ENCODE measurements around the gene MRAP2.
"Not testable (repeated sequence)": the region's sequence is repeated elsewhere in the genome, so short reads cannot be mapped to it uniquely, and the experiment has no call there.

Gene MRAP2

DNA sequence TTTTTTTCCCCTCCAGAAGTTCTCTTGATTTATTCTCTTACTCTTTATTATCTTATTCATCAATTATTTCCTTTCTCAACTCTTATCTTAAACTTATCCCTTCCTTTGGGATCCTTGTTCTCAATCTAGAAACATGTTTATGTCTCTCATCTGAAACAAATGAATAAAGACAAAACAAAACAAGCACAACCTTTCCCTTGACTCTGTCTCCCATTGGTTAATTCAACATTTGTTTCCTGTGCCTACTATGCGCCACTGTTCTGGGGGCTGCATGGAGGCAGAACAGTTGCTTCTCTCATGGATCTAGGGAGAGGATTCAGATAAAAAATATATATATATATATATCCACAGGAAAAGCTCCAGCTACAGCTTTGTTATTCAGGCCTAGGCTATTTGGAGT, 5.2 kb upstream of the MRAP2 start:
- DNase-seq (ENCODE audit: low read depth in 3 of 3, low spot score in 1 of 3) = no peak

DNA sequence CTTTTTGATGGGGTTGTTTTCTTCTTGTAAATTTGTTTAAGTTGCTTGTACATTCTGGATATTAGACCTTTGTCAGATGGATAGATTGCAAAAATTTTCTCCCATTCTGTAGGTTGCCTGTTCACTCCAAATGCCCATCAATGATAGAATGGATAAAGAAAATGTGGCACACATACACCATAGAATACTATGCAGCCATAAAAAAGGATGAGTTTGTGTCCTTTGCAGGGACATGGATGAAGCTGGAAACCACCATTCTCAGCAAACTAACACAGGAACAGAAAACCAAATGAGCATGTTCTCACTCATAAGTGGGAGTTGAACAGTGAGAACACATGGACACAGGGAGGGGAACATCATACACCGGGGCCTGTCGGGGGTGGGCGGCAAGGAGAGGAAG, 1.6 kb upstream of the MRAP2 start:
- not testable (repeated sequence) for DNase-seq (ENCODE audit: low read depth in 3 of 3, low spot score in 1 of 3)

DNA sequence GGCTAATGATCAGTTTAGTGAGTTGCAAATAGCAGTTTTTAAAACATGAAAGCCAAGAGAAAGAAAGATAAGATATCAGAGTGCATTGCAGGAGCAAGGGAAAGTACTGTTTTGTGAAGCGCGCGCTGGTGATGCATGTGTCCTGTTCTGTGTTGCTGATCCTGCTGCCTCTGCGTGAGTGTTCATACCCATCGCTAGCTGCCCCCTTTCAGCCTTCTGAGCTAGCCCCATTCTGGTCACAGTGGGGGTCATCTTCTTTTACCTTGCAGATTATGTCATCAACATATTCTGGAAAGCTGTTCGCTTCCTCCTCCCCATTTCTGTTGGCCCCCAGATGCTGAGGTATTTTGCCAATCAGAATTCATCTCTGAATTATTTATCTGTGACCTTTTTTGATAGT, 1.9 kb downstream of the MRAP2 start:
- no peak for DNase-seq (ENCODE audit: low read depth in 3 of 3, low spot score in 1 of 3)

DNA sequence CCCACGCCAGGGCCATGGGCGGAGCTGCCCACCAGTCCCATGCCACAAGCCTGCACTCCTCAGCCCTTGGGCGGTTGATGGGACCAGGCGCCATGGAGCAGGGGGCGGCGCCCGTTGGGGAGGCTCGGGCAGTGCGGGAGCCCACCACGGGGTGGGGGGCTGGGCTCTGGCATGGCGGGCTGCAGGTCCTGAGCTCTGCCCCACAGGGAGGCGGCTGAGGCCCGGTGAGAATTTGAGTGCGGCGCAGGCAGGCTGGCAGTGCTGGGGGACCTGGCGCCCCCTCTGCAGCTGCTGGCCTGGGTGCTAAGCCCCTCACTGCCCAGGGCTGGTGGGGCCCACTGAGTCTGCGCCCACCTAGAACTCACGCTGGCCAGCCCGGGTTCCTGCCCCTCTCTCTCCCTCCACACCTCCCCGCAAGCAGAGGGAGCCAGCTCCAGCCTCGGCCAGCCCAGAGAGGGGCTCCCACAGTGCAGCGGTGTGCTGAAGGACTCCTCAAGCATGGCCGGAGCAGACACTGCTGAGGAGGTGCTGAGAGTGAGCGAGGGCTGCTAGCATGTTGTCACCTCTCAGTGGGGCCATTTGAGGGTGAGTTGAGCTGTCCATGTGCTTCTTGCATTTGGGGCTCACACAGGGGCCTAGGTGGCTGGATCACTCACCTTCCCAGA, 4.0 kb downstream of the MRAP2 start:
- DNase-seq (ENCODE audit: low read depth in 3 of 3, low spot score in 1 of 3) = no peak

DNA sequence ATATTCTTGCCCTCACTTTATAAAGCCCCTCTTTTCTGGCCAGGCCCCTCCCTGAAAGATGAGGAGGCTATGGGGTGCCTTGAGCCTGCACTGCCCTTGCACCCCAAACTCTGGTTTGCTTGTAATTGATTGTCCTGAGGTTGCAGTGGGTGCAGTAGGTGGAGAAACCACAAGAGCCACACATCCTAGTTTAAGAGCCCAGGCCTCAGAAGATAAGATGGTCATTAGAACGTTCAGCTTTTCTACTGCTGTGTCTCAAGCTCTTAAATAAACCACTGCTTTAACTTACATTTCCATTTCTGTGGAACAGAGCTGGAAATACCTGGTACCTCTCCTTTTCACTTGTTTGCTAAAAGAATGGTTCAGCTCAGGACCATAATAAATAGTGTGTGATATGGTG, 9.0 kb downstream of the MRAP2 start:
- no peak for DNase-seq (ENCODE audit: low read depth in 3 of 3, low spot score in 1 of 3)

DNA sequence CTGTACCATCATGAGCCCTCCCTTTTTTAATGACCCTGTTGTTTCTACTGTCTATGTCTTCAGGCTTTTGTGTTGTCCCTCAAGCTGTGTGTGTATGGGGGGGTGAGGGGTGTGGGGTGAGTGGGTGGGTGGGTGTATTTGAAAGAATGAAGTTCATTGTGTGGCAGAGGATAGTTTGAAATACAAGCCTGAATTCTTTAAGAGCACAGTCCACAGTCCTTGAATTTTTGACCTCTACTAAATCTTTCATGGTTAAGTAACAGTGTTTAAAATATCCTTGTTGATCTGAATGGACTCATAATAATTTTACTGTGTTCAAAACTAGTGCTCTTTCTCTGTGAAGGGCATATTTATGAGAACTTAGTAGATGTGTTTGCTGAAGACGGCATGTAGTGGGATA, 10.0 kb downstream of the MRAP2 start:
- no peak for DNase-seq (ENCODE audit: low read depth in 3 of 3, low spot score in 1 of 3)

DNA sequence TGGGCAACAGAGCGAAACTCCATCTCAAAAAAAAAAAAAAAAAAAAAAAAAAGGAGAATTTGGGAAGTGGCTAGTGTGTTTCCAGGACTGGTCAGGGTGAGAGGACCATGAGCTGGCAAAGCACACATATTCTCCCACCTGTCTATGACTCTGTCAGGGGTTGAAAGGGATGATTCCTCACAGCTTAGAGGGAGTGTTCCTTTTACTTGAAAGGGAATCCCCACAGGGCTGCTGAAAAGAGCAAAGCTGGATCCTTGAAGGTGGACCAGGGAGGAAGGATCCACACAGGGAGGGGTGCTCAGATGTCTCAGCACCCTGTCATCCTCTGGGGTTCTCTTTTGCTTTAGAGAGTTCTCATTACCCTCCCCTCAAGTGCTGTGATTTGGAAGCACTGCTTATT, 13.2 kb downstream of the MRAP2 start:
- no peak for DNase-seq (ENCODE audit: low read depth in 3 of 3, low spot score in 1 of 3)

DNA sequence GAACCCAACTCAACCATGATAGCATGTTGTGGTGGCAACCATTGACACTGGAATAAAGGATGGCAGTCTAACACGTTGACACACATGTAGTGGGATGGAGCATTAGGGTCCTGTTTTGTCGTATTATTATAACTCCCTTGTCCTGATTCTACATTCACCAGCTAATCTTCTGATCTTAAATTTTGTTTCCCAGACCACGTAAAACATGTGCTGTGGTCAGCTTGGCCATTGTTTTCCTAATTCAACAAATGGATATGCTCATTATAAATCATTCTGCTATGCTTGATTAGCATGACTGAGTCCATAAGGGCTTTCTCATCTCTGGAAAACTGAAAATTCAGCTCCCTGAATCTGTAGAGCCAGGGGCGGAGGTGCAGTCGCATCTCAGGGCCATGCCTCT, 15.0 kb downstream of the MRAP2 start:
- DNase-seq (ENCODE audit: low read depth in 3 of 3, low spot score in 1 of 3) = no peak

DNA sequence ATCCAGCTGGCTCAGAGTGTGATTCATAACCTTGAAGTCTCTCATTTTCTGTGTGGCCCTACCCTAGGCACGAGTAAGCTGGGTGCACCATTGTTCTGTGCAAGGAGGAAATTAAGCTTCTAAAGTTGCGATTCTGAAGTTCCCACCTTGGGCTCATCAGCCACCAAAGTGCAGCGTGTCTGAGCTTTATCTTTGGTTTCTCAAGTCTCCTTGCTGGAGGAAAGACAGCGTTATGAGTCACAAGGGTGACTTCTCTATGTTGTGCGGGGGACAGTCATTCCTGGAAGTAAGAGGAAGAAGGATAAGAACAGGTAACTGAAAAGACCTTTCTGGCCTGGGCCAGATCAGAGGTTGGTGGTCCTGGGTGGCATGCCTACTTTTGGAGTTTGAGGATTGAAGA, 16.8 kb downstream of the MRAP2 start:
- no peak for DNase-seq (ENCODE audit: low read depth in 3 of 3, low spot score in 1 of 3)

DNA sequence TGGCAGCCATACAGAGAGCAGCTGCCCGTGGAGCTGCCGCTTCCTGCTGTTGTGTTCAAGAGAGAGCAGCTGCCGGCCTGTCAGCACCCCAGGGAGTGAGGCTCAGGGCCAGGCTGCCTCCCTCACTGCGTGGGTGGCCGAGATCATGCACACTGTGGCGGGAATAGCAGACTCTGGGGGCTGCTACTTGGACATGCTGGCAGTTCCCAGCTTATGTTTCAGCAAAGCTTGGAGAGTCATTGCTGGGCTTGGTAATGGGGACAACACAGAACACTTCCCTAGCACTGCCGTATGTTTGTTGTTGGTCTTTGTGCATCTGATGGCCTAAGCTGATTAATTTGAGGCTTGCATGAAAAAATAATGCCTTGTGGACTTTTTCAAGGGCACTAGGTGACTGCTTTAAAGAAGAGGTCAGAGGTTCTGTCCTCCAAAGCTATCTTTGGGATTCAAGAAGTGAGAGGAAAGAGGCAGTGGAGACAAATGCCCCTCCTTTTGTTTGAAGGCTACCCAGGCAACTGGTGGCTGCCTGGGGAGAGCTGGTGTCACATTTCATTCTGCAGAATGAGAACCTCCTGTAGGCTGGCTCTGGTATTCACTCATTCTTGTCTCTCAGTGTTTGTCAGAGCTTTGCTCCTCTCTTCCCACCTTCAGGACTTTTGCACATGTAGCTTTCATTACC, 18.8 kb downstream of the MRAP2 start:
- DNase-seq (ENCODE audit: low read depth in 3 of 3, low spot score in 1 of 3) = no peak

DNA sequence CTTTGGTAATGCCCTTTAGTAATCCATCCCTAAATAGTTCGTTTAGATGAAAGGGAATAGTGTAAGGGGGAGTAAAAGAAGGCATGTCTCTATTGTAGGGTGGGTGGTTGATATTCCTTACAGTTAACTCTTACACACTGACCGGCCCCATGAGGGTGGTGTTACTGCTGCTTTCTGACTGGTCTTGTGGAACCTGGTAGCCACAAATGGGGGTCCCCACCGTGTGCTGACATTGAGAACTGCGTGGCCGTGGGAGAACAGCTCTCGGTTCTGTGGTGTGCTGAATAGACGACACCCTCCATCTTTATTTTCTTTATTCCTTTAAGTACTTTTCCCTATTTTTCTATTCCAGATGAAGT, 19.3 kb downstream of the MRAP2 start:
- no peak for DNase-seq (ENCODE audit: low read depth in 3 of 3, low spot score in 1 of 3)

DNA sequence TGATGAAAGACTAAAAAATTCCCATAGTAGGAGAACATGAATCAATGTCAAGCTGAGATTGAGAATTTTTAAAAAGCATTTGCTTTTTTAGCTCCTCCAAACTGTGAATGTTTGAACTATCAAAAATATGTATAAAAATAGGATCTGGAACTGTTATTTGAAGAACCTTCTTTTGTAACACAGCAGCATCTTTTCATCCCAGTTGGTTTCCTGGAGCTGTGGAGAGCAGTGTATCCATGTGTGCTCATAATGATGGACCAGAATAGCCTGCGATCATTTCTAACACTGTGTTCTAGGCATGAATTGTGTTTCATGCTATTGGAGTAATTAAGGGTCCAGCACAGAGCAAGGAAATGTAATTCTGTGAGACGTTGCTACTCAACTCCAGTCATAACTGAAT, 22.1 kb downstream of the MRAP2 start:
- DNase-seq (ENCODE audit: low read depth in 3 of 3, low spot score in 1 of 3) = no peak

DNA sequence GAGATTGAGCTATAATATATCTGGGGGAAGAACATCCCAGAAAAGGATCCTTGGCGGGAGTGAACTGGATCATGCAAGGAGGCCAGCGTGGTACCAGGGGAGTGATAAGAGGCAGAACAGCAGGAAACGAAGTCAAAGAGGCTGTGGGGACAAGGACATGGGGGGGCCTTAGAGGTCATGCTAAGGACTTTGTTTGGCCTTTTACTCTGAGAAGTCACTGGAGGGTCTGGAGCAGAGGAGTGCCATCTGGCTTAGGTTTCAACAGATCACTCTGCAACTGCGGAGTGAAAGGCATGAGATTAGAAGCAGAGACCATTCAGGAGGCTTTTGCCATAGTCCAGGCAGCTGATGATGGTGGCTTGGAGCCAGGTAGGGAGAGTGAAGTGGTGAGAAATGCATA, 24.3 kb downstream of the MRAP2 start:
- no peak for DNase-seq (ENCODE audit: low read depth in 3 of 3, low spot score in 1 of 3)

DNA sequence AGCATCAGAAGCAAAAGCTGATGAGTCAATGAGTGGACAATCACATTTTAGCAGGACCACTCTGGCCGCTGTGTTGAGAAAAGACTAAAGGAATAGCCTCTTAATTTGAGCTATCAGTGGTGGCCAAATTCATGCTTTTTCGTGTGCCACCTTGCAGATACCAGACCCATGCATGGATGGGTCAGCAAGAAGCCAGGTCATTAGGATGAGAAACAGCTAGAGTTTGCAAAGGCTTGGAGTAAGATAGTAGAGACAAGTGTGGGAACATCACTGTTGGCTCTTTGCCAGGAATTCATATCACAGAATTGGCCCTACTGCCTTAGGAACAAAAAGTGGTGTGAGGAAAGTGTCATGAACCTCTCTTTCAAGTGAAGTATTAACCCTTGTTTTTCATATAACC, 25.5 kb downstream of the MRAP2 start:
- DNase-seq (ENCODE audit: low read depth in 3 of 3, low spot score in 1 of 3) = no peak

DNA sequence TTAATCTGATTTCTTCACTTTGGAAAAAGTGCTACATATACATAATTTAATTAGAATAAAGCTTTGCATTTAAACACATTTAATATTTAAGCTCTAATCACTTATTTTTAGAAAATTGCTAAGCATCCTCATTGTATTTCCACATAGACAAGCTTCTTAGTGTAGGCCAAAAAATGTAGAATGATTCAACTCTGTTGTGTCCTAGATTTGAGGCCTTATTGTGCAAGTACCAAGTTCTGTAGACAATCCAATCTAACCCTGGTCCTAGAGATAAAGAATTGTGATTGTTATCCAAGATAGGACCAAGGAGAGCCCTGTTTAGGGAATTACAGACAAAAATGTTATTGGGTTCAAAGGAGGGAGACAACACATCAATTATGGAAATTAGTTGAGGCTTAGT, 27.6 kb downstream of the MRAP2 start:
- DNase-seq (ENCODE audit: low read depth in 3 of 3, low spot score in 1 of 3) = no peak

DNA sequence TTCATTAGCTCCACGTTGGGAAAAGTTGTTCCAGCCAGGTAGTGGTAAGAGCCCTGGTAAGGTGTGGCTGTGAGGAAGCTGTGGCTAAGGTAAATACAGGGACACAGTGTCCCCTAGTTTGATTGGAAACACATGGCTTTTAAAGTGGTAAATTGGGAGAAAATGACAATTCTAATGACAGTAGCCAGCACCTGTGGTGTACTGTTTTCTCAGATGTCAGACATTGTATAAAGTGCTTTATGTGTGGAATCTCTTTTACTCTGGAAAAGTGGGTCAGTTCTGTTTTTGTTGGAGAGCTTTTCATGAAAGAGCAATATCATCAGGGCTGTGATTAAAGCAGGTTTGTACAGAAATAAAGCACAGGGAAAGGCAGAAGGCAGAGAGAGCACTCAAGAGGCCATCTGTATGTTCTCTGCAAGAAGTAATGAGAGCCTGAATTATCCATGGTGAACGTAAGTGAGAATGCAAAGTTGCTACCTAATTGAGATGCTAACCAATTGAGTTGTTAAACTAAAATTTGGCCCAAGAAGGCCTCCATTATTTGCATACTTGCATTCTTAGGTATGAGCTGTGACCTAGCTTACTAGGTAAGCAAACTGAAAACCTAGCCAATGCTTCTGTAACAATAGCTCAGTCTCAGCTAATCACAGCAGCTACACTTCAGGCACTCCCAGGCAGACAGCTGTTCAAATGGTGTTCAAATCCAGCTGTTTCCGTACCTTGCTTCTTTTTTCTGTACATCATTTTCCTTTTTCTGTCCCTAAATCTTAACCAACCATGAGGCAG, 28.2 kb downstream of the MRAP2 start:
- no peak for DNase-seq (ENCODE audit: low read depth in 3 of 3, low spot score in 1 of 3)

DNA sequence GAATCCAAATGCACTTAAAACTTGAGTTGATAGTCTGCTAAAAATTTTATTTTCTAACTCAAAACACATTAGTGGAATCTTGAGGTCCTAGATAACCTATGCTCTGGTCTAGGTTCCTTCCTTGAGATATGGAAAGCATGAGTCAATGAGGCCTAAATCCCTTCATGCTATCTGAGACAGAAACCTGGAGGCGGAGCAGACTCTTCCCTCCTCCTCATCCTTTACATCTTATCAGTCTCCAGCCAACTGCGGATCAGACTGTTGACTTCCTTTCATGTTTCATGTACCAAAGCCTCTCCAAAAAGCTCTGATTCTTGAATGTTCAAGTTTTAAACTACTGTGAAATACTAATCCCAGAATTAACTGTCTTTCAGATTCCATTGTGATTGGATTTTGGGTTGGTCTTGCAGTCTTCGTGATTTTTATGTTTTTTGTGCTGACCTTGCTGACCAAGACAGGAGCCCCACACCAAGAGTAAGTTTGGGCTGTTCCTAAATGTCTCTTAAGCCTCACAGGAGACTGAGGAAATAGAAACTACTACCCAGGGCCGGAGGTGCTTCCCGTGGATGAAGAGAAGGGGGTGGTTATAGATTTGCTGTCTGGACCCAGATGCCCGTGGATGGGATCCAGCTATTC, 29.1 kb downstream of the MRAP2 start:
- DNase-seq (ENCODE audit: low read depth in 3 of 3, low spot score in 1 of 3) = no peak

DNA sequence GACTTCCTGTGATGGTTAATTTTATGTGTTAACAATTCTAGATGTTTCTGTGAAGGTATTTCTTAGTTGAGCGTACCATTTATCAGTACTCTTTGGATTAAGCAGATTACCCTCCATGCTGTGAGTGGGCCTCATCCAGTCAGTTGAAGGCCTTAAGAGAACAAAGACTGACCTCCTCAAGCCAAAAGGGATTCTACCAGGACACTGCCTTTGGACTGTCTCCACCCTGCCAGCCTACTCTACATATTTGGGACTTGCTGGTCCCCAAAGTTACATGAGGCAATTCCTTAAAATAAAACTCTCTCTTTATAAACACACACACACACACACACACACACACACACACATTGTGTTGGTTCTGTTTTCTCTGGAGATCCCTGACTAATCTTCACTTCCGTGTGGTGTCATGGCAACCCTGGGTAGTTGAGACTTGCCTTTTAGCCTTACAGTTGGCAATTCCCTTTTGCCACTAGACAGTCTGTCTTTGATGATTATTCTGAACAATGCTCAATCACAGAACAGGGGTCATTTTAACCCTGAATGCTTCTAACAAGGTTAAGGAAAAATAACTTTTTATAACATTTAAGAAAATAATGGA, 32.2 kb downstream of the MRAP2 start:
- no peak for DNase-seq (ENCODE audit: low read depth in 3 of 3, low spot score in 1 of 3)

DNA sequence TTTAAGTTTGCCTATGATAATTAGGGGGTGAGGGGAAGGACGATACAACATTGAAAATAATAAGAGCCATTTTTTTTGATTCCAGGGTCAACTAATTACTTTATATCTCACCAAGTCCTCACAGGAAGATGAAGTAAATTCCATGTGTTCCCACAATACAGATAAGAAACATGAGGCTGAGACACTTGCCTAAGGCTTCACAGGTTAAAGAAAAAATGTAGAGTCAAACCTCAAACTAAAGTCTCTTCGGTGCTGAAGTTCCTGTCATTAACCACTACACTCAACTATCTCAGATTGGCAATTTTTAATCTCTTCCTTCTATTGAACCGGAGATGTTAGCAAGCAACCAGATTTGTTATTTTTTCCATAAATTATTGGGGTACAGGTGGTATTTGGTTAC, 33.0 kb downstream of the MRAP2 start:
- no peak for DNase-seq (ENCODE audit: low read depth in 3 of 3, low spot score in 1 of 3)

DNA sequence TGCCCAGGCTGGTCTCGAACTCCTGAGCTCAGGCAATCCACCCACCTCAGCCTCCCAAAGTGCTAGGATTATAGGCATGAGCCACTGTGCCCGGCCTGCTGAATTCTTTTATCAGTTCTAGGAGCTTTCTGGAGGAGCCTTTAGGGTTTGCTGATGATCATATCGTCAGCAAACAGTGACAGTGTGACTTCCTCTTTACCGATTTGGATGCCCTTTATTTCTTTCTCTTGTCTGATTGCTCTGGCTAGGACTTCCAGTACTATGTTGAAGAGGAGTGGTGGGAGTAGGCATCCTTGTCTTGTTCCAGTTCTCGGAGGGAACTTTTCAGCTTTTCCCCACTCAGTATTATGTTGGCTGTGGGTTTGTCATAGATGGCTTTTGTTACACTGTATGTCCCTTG, 35.3 kb downstream of the MRAP2 start:
- DNase-seq (ENCODE audit: low read depth in 3 of 3, low spot score in 1 of 3) = not testable (repeated sequence)

DNA sequence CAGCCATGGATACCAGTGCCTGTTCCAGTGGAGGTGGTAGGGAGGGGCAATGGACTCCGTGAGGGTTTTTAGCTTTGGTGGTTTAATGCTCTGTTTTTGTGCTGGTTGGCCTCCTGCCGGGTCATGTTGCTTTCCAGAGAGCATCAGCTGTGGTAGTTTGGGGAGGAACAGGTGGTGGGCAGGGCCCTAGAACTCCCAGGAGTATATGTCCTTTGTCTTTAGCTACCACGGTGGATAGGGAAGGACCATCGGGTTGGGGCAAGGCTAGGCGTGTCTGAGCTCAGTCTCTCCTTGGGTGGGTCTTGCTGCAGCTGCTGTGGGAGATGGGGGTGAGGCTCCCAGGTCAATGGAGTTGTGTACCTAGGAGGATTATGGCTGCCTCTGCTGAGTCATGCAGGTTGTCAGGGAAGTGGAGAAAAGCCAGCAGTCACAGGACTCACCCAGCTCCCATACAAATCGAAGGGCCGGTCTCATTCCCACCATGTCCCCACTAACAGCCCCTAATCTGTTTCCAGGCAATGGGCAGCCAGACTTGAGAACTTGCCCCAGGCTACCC, 38.9 kb downstream of the MRAP2 start:
- DNase-seq (ENCODE audit: low read depth in 3 of 3, low spot score in 1 of 3) = no peak
